ENCODE data around the gene IDUA.

Gene IDUA

GRCh38 chr4:991451-992296 is 4.8 kb downstream of the IDUA start:
- no peak for TF ChIP-seq CTCF (IDR thresholded peaks at IDR 0.05; ENCODE audit: insufficient read depth, low read length, missing control alignments)
- ChIA-PET CTCF (interaction anchor here (1.2 kb wide), 1 partner anchor 251 kb away, joined by 3 read pairs; no protein-coding TSS in a partner anchor), POLR2A (no interaction called here)
- no peak overlapping the region for H3K4me3 ChIP-seq (ENCODE audit: low read depth, low read length)
- DNase-seq (ENCODE audit: low read depth, low spot score): no peak

- H3K4me3 ChIP-seq (ENCODE audit: low read depth, low read length): no peak overlapping the region
- TF ChIP-seq CTCF (IDR thresholded peaks at IDR 0.05; ENCODE audit: insufficient read depth, low read length, missing control alignments): no peak
- no peak for DNase-seq (ENCODE audit: low read depth, low spot score)
- POLR2A ChIA-PET: no interaction called here
- CTCF ChIA-PET: interaction anchor here (1.0 to 1.2 kb wide), 2 partner anchors 18 to 117 kb away, joined by 3 read pairs; no protein-coding TSS in a partner anchor
These were observed 5.7 kb downstream of the IDUA start for GRCh38 chr4:992297-993110.

- ChIA-PET POLR2A (no interaction called here), CTCF (interaction anchor here (1.0 to 1.2 kb wide), 2 partner anchors 17 to 117 kb away, joined by 3 read pairs; no protein-coding TSS in a partner anchor)
- no peak within 1 kb of the TSS for H3K4me3 ChIP-seq (ENCODE audit: low read depth, low read length)
- TF ChIP-seq CTCF (IDR thresholded peaks at IDR 0.05; ENCODE audit: insufficient read depth, low read length, missing control alignments): no peak
- DNase-seq (ENCODE audit: low read depth, low spot score): no peak
These were observed 6.5 kb downstream of the IDUA start, which contains the start of gene SLC26A1 for GRCh38 chr4:993111-994029. TSS of gene SLC26A1 (minus strand) at chr4:993404. CDS start at chr4:991703, 1,701 bp downstream.

GRCh38 chr4:995311-996026 is 8.6 kb downstream of the IDUA start:
- POLR2A ChIA-PET: no interaction called here

More at GRCh38 chr4:995311-996026, 8.6 kb downstream of the IDUA start:
- no peak for TF ChIP-seq CTCF (IDR thresholded peaks at IDR 0.05; ENCODE audit: insufficient read depth, low read length, missing control alignments)
- CTCF ChIA-PET: no interaction called here
- DNase-seq (ENCODE audit: low read depth, low spot score): no peak
- H3K4me3 ChIP-seq (ENCODE audit: low read depth, low read length): no peak overlapping the region
